Nephron (organoid): ENCODE measurements around the gene PEAK1.

Experiments
- H3K27ac Mint-ChIP-seq, 3 experiments: 2 replicates each; pipeline ENCODE4 v1.8.0; 2020; ENCODE audit warnings: mixed read lengths in 3 of 3, mild to moderate bottlenecking in 2 of 3, moderate library complexity in 1 of 3
- H3K27me3 Mint-ChIP-seq: 2 replicates; pipeline ENCODE4 v1.8.0; 2021; ENCODE audit warnings: low read depth, mild to moderate bottlenecking, moderate library complexity, mixed read lengths
- H3K36me3 Mint-ChIP-seq: 2 replicates; pipeline ENCODE4 v1.8.0; 2020; ENCODE audit warnings: low read depth, mixed read lengths
- H3K4me1 Mint-ChIP-seq: 2 replicates; pipeline ENCODE4 v1.8.0; 2020; ENCODE audit warnings: mixed read lengths
- H3K4me3 Mint-ChIP-seq, 3 experiments: 2 replicates each; pipeline ENCODE4 v1.8.0; 2020; ENCODE audit warnings: mild to moderate bottlenecking in 3 of 3, mixed read lengths in 3 of 3, moderate library complexity in 2 of 3
- H3K9me3 Mint-ChIP-seq: 2 replicates; pipeline ENCODE4 v1.8.0; 2020; ENCODE audit warnings: mixed read lengths
- CTCF ChIP-seq, 3 experiments: fragments of 200-600 bp; sonication (generic); IDR thresholded peaks; one replicate each; pipeline ENCODE4 v1.5.0; 2021; ENCODE audit warnings: antibody characterized with exemption in 3 of 3; ENCODE audit not compliant: unreplicated experiment in 3 of 3

The PEAK1 gene

GRCh38 chr15:77140220-77140619, 279.7 kb downstream of the PEAK1 start:
- no peak for TF ChIP-seq CTCF (IDR thresholded peaks at IDR 0.05; ENCODE audit: unreplicated experiment in 3 of 3)
- H3K27ac Mint-ChIP-seq = no peak overlapping the region
- peaks cover 37% of the 10 kb centered on the region for H3K9me3 Mint-ChIP-seq
- no peaks in the 10 kb centered on the region for H3K27me3 Mint-ChIP-seq
- H3K36me3 Mint-ChIP-seq = peaks cover 70% of the 10 kb centered on the region
- no peak overlapping the region for H3K4me3 Mint-ChIP-seq
- peaks cover 17% of the 10 kb centered on the region for H3K4me1 Mint-ChIP-seq

- Mint-ChIP-seq H3K27me3 (no peaks in the 10 kb centered on the region), H3K4me1 (peaks cover 8% of the 10 kb centered on the region), H3K36me3 (peaks cover 75% of the 10 kb centered on the region), H3K4me3 (no peak overlapping the region), H3K9me3 (peaks cover 37% of the 10 kb centered on the region), H3K27ac (no peak overlapping the region)
- no peak for TF ChIP-seq CTCF (IDR thresholded peaks at IDR 0.05; ENCODE audit: unreplicated experiment in 3 of 3)
Measured at GRCh38 chr15:77139312-77139711, 280.6 kb downstream of the PEAK1 start.

GRCh38 chr15:77138167-77138522, 281.8 kb downstream of the PEAK1 start:
- Mint-ChIP-seq H3K36me3 (peaks cover 72% of the 10 kb centered on the region), H3K4me3 (no peak overlapping the region)
- no peak for TF ChIP-seq CTCF (IDR thresholded peaks at IDR 0.05; ENCODE audit: unreplicated experiment in 3 of 3)

GRCh38 chr15:77135181-77135580, 284.7 kb downstream of the PEAK1 start:
- no peaks in the 10 kb centered on the region for H3K27me3 Mint-ChIP-seq

More at GRCh38 chr15:77138167-77138522, 281.8 kb downstream of the PEAK1 start:
- H3K27me3 Mint-ChIP-seq = no peaks in the 10 kb centered on the region
- no peak overlapping the region for H3K27ac Mint-ChIP-seq
- H3K9me3 Mint-ChIP-seq = peaks cover 32% of the 10 kb centered on the region
- H3K4me1 Mint-ChIP-seq = no peaks in the 10 kb centered on the region

GRCh38 chr15:77130315-77130930, 289.5 kb downstream of the PEAK1 start:
- Mint-ChIP-seq H3K36me3 (peaks cover 34% of the 10 kb centered on the region), H3K9me3 (no peaks in the 10 kb centered on the region)
- no peak for TF ChIP-seq CTCF (IDR thresholded peaks at IDR 0.05; ENCODE audit: unreplicated experiment in 3 of 3)

More at GRCh38 chr15:77135181-77135580, 284.7 kb downstream of the PEAK1 start:
- no peak for TF ChIP-seq CTCF (IDR thresholded peaks at IDR 0.05; ENCODE audit: unreplicated experiment in 3 of 3)
- Mint-ChIP-seq H3K4me3 (no peak overlapping the region), H3K4me1 (no peaks in the 10 kb centered on the region), H3K9me3 (peaks cover 18% of the 10 kb centered on the region), H3K36me3 (peaks cover 57% of the 10 kb centered on the region), H3K27ac (no peak overlapping the region)

GRCh38 chr15:77127626-77128025, 292.3 kb downstream of the PEAK1 start:
- Mint-ChIP-seq H3K4me1 (no peaks in the 10 kb centered on the region), H3K4me3 (no peak overlapping the region), H3K27me3 (no peaks in the 10 kb centered on the region), H3K9me3 (no peaks in the 10 kb centered on the region), H3K27ac (no peak overlapping the region), H3K36me3 (peaks cover 14% of the 10 kb centered on the region)
- no peak for TF ChIP-seq CTCF (IDR thresholded peaks at IDR 0.05; ENCODE audit: unreplicated experiment in 3 of 3)

More at GRCh38 chr15:77130315-77130930, 289.5 kb downstream of the PEAK1 start:
- Mint-ChIP-seq H3K4me3 (no peak overlapping the region), H3K27me3 (no peaks in the 10 kb centered on the region), H3K27ac (no peak overlapping the region), H3K4me1 (no peaks in the 10 kb centered on the region)
